OCI-LY1 (cell line): ENCODE data around the gene ZSCAN23.

ENCODE experiments used
- EZH2 ChIP-seq: fragments of 200-600 bp; sonication (generic), shearing (Covaris generic); IDR thresholded peaks from 2 replicates; pipeline ENCODE4 v1.8.0; 2017; ENCODE audit warnings: borderline replicate concordance, mixed run types, mild to moderate bottlenecking, antibody characterized with exemption, low read length, moderate library complexity, mixed read lengths
- TF ChIP-seq, protein P1 (sequence below): fragments of 200-600 bp; sonication (generic), shearing (Covaris generic); IDR thresholded peaks from 2 replicates; pipeline ENCODE4 v1.5.1; 2017; ENCODE audit warnings: mild to moderate bottlenecking, antibody characterized with exemption, low read length, moderate library complexity, mixed read lengths

DNA sequence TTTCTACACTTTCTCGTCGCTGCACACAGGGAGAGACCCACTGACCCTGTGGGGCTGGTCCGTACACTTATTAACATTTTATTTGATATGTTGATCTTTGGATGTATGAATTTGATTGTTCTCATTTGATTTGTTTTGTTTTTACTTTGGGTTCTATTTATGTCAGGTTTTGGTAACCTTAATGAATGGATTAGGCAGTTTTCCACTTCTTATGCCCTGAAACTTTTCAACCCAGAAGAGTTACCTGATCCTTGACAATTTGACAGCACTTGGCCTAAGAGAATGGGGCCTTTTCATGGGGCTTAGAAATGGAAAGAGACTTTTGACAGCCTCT, 48.7 kb upstream of the ZSCAN23 start:
- no peak for TF ChIP-seq EZH2
- TF ChIP-seq, protein P1, sequence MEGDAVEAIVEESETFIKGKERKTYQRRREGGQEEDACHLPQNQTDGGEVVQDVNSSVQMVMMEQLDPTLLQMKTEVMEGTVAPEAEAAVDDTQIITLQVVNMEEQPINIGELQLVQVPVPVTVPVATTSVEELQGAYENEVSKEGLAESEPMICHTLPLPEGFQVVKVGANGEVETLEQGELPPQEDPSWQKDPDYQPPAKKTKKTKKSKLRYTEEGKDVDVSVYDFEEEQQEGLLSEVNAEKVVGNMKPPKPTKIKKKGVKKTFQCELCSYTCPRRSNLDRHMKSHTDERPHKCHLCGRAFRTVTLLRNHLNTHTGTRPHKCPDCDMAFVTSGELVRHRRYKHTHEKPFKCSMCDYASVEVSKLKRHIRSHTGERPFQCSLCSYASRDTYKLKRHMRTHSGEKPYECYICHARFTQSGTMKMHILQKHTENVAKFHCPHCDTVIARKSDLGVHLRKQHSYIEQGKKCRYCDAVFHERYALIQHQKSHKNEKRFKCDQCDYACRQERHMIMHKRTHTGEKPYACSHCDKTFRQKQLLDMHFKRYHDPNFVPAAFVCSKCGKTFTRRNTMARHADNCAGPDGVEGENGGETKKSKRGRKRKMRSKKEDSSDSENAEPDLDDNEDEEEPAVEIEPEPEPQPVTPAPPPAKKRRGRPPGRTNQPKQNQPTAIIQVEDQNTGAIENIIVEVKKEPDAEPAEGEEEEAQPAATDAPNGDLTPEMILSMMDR, result no peak
